ENCODE measurements around the gene PTPRE.

The PTPRE gene

GRCh38 chr10:128064108-128064969 lies 157.4 kb downstream of the PTPRE start:
- no peak for DNase-seq

- DNase-seq: no peak
Observed at GRCh38 chr10:128064970-128065580, 158.2 kb downstream of the PTPRE start.

GRCh38 chr10:128065881-128066534 lies 159.1 kb downstream of the PTPRE start:
- no peak for DNase-seq

- DNase-seq: no peak
Observed at GRCh38 chr10:128066870-128067382, 160.0 kb downstream of the PTPRE start.

GRCh38 chr10:128067691-128068397 lies 160.9 kb downstream of the PTPRE start:
- DNase-seq: no peak

GRCh38 chr10:128068398-128069285 lies 161.7 kb downstream of the PTPRE start:
- DNase-seq: no peak

GRCh38 chr10:128069351-128070051 lies 162.6 kb downstream of the PTPRE start:
- DNase-seq: peak; percentile 58

- DNase-seq: no peak
Observed at GRCh38 chr10:128070161-128070560, 163.3 kb downstream of the PTPRE start.

- DNase-seq: no peak
Observed at GRCh38 chr10:128070721-128071416, 164.0 kb downstream of the PTPRE start.

GRCh38 chr10:128071417-128071782 lies 164.5 kb downstream of the PTPRE start:
- no peak for DNase-seq

- DNase-seq: no peak
Observed at GRCh38 chr10:128072046-128072445, 165.1 kb downstream of the PTPRE start.

GRCh38 chr10:128072941-128073645 lies 166.2 kb downstream of the PTPRE start:
- DNase-seq: no peak

GRCh38 chr10:128073890-128074289 lies 167.0 kb downstream of the PTPRE start:
- no peak for DNase-seq

- DNase-seq: no peak
Observed at GRCh38 chr10:128074589-128074988, 167.7 kb downstream of the PTPRE start.

- no peak for DNase-seq
Observed at GRCh38 chr10:128077155-128077875, 170.4 kb downstream of the PTPRE start.

GRCh38 chr10:128078136-128078969 lies 171.4 kb downstream of the PTPRE start:
- peak; percentile 34 for DNase-seq

GRCh38 chr10:128080231-128080630 lies 173.3 kb downstream of the PTPRE start:
- DNase-seq: no peak

- DNase-seq: no peak
Observed at GRCh38 chr10:128080641-128081040, 173.7 kb downstream of the PTPRE start.

Measured in NCI-H69 (cell line).